Right cardiac atrium (tissue), 5 donors: ENCODE data around the gene AZU1. TPM values are rescaled to one million over a fixed set of nuclear protein-coding genes. Genes with fewer than 3 reads are reported as not detected.
A peak's percentile ranks its signal among the peaks of the same experiment; 100 is the strongest.

ENCODE experiments used
- ATAC-seq, 2 donors: fragments of 200-7000 bp; cut with Tn5 transposase; one replicate each; pipeline versions ENCODE4 v1.8.0 to v1.9.1; 2020; ENCODE audit warnings: moderate library complexity in 2 of 2, mild to moderate bottlenecking in 1 of 2
- DNase-seq, 3 donors: peaks; one replicate each; pipeline ENCODE4 v3.0.0-alpha.2; 2020
- H3K27ac ChIP-seq: one replicate; pipeline ENCODE4 v1.5.1; 2013; ENCODE audit warnings: mild to moderate bottlenecking, low read length, control low read depth, moderate library complexity
- H3K27me3 ChIP-seq: one replicate; pipeline ENCODE4 v1.6.1; 2013; ENCODE audit not compliant: control insufficient read depth, insufficient read depth
- H3K4me1 ChIP-seq: one replicate; pipeline ENCODE4 v1.6.1; 2013; ENCODE audit warnings: low read length; ENCODE audit not compliant: control insufficient read depth, insufficient read depth
- H3K4me3 ChIP-seq: one replicate; pipeline ENCODE4 v1.5.1; 2013; ENCODE audit warnings: low read length, control low read depth
- H3K9me3 ChIP-seq: one replicate; pipeline ENCODE4 v1.6.1; 2013; ENCODE audit warnings: low read length; ENCODE audit not compliant: control insufficient read depth
- WGBS: extraction: QIAGEN DNeasy Blood & Tissue Kit; methylation state at CpG from one replicate; pipeline ENCODE4 v1.1.7; 2013; 5-methylcytosine and 5-hydroxymethylcytosine counted together
- intact Hi-C, 4 donors: fragments of 100-400 bp; cut with DNase I; formaldehyde crosslinking; loops; one replicate each; pipeline versions ENCODE4 v1.11.0 to v1.14.0; 2022 to 2023
- polyA plus RNA-seq: library from polyadenylated mRNA; stranded (reverse); fragments of 200-250 nt; gene quantifications from one replicate; pipeline ENCODE4 v1.2.3, GENCODE V29; 2013
- total RNA-seq, 4 donors: library from RNA; stranded (reverse); fragmentation: NEBNext Ultra II Directional; extraction: Animal tissue kit (Norgen Biotek cat#: 25700); gene quantifications; one replicate each; pipeline ENCODE4 v1.2.1, GENCODE V29; 2021
- donor health status: healthy with polysubstance abuse.
- donor health status: DM: no; HTN: yes; CAD: no.
- donor health status: DM: no; HTN: no; CAD: no.
- donor health status: DM: no; HTN: yes; CAD: no; lungs with severe emphysema.
- donor health status: DM: yes; HTN: yes; CAD: no.

Gene AZU1
- total and polyA plus RNA-seq, 5 donors: 0.11 TPM; not detected in 4

GRCh38 chr19:804419-805165 lies 23.0 kb upstream of the AZU1 start:
- intact Hi-C loops: loop anchor here in 1 of 4 donors (10.0 kb wide), 1 partner anchor 50 kb away; the partner anchor contains the start of genes CFD and ELANE
- no peaks in the 10 kb centered on the region for H3K27me3 ChIP-seq
- no peaks in the 10 kb centered on the region for H3K9me3 ChIP-seq
- H3K27ac ChIP-seq: no peak overlapping the region
- ATAC-seq (no peak), DNase-seq (no peak)
- no peak overlapping the region for H3K4me3 ChIP-seq
- 91% methylated on average over 53 of the region's 53 CpGs for WGBS
- peaks cover 13% of the 10 kb centered on the region for H3K4me1 ChIP-seq

GRCh38 chr19:805166-805551 lies 22.5 kb upstream of the AZU1 start:
- intact Hi-C loops: loop anchor here in 1 of 4 donors (10.0 kb wide), 1 partner anchor 50 kb away; the partner anchor contains the start of genes CFD and ELANE
- peaks cover 11% of the 10 kb centered on the region for H3K4me1 ChIP-seq
- WGBS: 91% methylated on average over 33 of the region's 33 CpGs

DNA sequence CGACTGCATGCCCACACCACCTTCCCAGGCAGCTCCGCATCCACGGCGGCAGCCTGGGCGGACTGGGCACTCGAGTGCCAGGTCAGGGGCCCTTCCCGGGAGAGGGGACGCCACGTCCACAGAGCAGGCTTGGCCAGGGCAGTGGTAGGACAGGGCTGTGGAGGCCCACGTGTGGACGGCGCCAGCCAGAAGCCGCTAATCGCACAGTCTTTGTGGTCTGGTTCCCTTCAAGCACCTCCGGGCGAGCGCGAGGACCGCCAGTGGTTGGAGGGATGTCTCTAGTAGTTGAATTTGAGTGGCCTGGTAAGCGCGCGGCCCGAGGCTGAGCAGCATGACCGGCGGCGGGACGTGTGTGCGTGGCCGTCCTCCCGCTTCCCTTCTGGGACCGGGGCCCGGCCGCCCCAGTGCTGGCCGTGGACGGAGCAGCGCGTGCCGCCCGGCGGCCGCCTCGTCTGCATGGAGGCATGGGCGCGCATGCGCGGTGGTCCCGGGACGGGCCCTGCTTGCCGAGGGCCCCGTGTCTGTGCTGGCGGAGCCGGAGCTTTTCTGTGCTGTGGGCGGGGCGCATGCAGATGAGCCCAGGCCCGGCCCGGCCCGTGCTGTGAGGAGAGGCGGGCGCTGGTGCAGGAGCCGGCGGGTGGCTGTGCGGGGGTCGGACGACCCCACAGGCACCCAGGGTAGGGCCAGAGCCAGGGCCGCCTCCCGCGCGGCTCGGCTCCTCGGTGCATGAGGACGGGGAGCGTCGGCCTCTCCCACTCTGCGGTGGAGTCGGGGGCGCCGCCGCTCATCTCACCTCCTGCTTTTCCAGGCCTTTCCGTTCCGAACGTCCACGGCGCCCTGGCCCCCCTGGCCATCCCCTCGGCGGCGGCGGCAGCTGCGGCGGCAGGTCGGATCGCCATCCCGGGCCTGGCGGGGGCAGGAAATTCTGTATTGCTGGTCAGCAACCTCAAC lies 21.8 kb upstream of the AZU1 start:
- ATAC-seq (no peak), DNase-seq (peak in 1 of 3 donors; percentile 56)
- no peaks in the 10 kb centered on the region for H3K9me3 ChIP-seq
- peaks cover 8% of the 10 kb centered on the region for H3K4me1 ChIP-seq
- H3K27me3 ChIP-seq: no peaks in the 10 kb centered on the region
- WGBS: 90% methylated on average over 93 of the region's 93 CpGs
- H3K27ac ChIP-seq: no peak overlapping the region
- no peak overlapping the region for H3K4me3 ChIP-seq
- intact Hi-C loops: loop anchor here in 1 of 4 donors (10.0 kb wide), 1 partner anchor 49 kb away; the partner anchor contains the start of genes CFD and ELANE

More at GRCh38 chr19:805166-805551, 22.5 kb upstream of the AZU1 start:
- ATAC-seq (no peak), DNase-seq (peak in 1 of 3 donors; percentile 62)
- Histone ChIP-seq H3K9me3 (no peaks in the 10 kb centered on the region), H3K27ac (no peak overlapping the region), H3K27me3 (no peaks in the 10 kb centered on the region), H3K4me3 (no peak overlapping the region)

- intact Hi-C loops: loop anchor here in 1 of 4 donors (10.0 kb wide), 1 partner anchor 48 kb away; the partner anchor contains the start of genes CFD and ELANE
- no peaks in the 10 kb centered on the region for H3K27me3 ChIP-seq
- no peaks in the 10 kb centered on the region for H3K9me3 ChIP-seq
- DNase-seq (peak in 1 of 3 donors; percentile 66), ATAC-seq (no peak)
- H3K27ac ChIP-seq: no peak overlapping the region
- no peak overlapping the region for H3K4me3 ChIP-seq
- 83% methylated on average over 34 of the region's 34 CpGs for WGBS
- H3K4me1 ChIP-seq: no peaks in the 10 kb centered on the region
These were observed 20.7 kb upstream of the AZU1 start for GRCh38 chr19:806815-807421.

DNA sequence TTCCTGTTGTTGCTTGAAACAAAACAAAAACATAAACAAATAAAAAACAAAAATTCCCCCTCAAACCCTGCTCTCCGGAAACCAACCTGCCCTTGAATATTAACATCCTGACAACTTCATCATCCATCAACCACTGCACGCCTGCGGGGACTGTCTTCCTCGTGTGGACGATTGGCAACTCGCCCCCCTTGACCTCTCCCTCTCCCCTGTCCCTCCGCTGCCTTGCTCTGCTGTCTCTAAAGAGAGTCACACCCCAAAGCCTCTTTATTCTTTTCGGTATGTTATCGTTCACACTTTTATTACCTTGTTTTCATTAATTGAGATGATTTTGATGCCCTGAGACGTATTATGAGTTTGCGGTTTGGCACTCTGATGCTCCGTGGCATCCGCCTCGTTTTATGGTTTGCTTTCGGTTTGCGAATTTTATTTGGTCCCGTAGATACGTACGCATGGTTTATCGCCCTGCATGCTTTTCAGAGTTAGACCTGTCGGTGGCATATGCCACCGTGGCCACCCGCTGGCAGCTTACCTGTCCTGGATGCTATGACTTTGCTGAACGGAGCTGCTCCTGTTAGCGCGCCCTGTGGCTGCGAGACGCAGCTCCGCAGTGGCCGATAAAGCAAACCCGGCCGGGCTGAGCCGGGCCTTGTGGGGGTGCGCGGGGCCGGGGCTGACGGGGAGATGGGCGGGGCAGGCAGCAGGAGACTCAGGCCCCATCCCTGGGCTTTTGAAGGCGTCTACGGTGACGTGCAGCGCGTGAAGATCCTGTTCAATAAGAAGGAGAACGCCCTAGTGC lies 19.8 kb upstream of the AZU1 start:
- no peaks in the 10 kb centered on the region for H3K4me1 ChIP-seq
- no peak overlapping the region for H3K4me3 ChIP-seq
- no peak overlapping the region for H3K27ac ChIP-seq
- no peaks in the 10 kb centered on the region for H3K27me3 ChIP-seq
- ATAC-seq (no peak), DNase-seq (peak in 1 of 3 donors; percentile 40)
- intact Hi-C loops: loop anchor here in 1 of 4 donors (10.0 kb wide), 1 partner anchor 47 kb away; the partner anchor contains the start of genes CFD and ELANE
- no peaks in the 10 kb centered on the region for H3K9me3 ChIP-seq
- WGBS: 89% methylated on average over 44 of the region's 44 CpGs

GRCh38 chr19:808423-808775 lies 19.2 kb upstream of the AZU1 start:
- ATAC-seq (no peak), DNase-seq (peak in 1 of 3 donors; percentile 49)
- Histone ChIP-seq H3K4me3 (no peak overlapping the region), H3K27me3 (no peaks in the 10 kb centered on the region), H3K9me3 (no peaks in the 10 kb centered on the region), H3K4me1 (no peaks in the 10 kb centered on the region), H3K27ac (no peak overlapping the region)
- WGBS: 90% methylated on average over 26 of the region's 26 CpGs
- intact Hi-C loops: loop anchor here in 1 of 4 donors (10.0 kb wide), 1 partner anchor 46 kb away; the partner anchor contains the start of genes CFD and ELANE

- WGBS: 81% methylated on average over 30 of the region's 30 CpGs
- no peak overlapping the region for H3K4me3 ChIP-seq
- no peaks in the 10 kb centered on the region for H3K4me1 ChIP-seq
- intact Hi-C loops: no loop called here
- H3K9me3 ChIP-seq: no peaks in the 10 kb centered on the region
- DNase-seq (peak in 2 of 3 donors; percentile 26 to 53), ATAC-seq (no peak)
- no peak overlapping the region for H3K27ac ChIP-seq
- no peaks in the 10 kb centered on the region for H3K27me3 ChIP-seq
These were observed 17.4 kb upstream of the AZU1 start for GRCh38 chr19:810077-810855.

DNA sequence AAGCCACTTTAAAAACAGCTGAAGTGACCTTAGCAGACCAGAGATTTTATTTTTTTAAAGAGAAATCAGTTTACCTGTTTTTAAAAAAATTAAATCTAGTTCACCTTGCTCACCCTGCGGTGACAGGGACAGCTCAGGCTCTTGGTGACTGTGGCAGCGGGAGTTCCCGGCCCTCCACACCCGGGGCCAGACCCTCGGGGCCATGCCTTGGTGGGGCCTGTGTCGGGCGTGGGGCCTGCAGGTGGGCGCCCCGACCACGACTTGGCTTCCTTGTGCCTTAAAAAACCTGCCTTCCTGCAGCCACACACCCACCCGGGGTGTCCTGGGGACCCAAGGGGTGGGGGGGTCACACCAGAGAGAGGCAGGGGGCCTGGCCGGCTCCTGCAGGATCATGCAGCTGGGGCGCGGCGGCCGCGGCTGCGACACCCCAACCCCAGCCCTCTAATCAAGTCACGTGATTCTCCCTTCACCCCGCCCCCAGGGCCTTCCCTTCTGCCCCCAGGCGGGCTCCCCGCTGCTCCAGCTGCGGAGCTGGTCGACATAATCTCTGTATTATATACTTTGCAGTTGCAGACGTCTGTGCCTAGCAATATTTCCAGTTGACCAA lies 16.7 kb upstream of the AZU1 start:
- intact Hi-C loops: no loop called here
- DNase-seq: peak in 1 of 3 donors; percentile 48
- 85% methylated on average over 25 of the region's 25 CpGs for WGBS
- ATAC-seq: no peak
- no peaks in the 10 kb centered on the region for H3K4me1 ChIP-seq
- no peaks in the 10 kb centered on the region for H3K9me3 ChIP-seq
- H3K27ac ChIP-seq: no peak overlapping the region
- H3K4me3 ChIP-seq: no peak overlapping the region
- H3K27me3 ChIP-seq: no peaks in the 10 kb centered on the region

DNA sequence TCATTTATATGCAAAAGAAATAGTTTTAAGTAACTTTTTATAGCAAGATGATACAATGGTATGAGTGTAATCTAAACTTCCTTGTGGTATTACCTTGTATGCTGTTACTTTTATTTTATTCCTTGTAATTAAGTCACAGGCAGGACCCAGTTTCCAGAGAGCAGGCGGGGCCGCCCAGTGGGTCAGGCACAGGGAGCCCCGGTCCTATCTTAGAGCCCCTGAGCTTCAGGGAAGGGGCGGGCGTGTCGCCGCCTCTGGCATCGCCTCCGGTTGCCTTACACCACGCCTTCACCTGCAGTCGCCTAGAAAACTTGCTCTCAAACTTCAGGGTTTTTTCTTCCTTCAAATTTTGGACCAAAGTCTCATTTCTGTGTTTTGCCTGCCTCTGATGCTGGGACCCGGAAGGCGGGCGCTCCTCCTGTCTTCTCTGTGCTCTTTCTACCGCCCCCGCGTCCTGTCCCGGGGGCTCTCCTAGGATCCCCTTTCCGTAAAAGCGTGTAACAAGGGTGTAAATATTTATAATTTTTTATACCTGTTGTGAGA lies 16.1 kb upstream of the AZU1 start:
- no peaks in the 10 kb centered on the region for H3K4me1 ChIP-seq
- no peak for DNase-seq
- intact Hi-C loops: no loop called here

More for the DNA sequence above, 16.1 kb upstream of the AZU1 start:
- no peak for ATAC-seq
- no peaks in the 10 kb centered on the region for H3K9me3 ChIP-seq
- no peak overlapping the region for H3K4me3 ChIP-seq
- 94% methylated on average over 20 of the region's 20 CpGs for WGBS
- H3K27me3 ChIP-seq: no peaks in the 10 kb centered on the region
- H3K27ac ChIP-seq: no peak overlapping the region
